Adipose tissue (tissue), 3 donors: ENCODE results near the gene TSPAN11. TPM values are rescaled to one million over a fixed set of nuclear protein-coding genes. Genes with fewer than 3 reads are reported as not detected.
"Not testable (repeated sequence)": the region's sequence is repeated elsewhere in the genome, so short reads cannot be mapped to it uniquely, and the experiment has no call there.

Source experiments
- H3K27ac ChIP-seq: one replicate; pipeline ENCODE4 v1.5.1; 2013; ENCODE audit warnings: low read depth, low read length
- WGBS, 3 donors: extraction: QIAGEN DNeasy Blood & Tissue Kit; methylation state at CpG; one replicate each; pipeline ENCODE4 v1.1.7; 2013; 5-methylcytosine and 5-hydroxymethylcytosine counted together
- polyA plus RNA-seq, 3 donors: library from polyadenylated mRNA; stranded (reverse); fragments of 200-250 nt; gene quantifications; one replicate each; pipeline ENCODE4 v1.2.3, GENCODE V29; 2013
- donor health status: healthy with polysubstance abuse.
- donor health status: Bipolar disorder and iron deficiency.
- donor health status: healthy.

Gene TSPAN11
- polyA plus RNA-seq, 3 donors: 0.10 to 1.8 (median 0.89) TPM

DNA sequence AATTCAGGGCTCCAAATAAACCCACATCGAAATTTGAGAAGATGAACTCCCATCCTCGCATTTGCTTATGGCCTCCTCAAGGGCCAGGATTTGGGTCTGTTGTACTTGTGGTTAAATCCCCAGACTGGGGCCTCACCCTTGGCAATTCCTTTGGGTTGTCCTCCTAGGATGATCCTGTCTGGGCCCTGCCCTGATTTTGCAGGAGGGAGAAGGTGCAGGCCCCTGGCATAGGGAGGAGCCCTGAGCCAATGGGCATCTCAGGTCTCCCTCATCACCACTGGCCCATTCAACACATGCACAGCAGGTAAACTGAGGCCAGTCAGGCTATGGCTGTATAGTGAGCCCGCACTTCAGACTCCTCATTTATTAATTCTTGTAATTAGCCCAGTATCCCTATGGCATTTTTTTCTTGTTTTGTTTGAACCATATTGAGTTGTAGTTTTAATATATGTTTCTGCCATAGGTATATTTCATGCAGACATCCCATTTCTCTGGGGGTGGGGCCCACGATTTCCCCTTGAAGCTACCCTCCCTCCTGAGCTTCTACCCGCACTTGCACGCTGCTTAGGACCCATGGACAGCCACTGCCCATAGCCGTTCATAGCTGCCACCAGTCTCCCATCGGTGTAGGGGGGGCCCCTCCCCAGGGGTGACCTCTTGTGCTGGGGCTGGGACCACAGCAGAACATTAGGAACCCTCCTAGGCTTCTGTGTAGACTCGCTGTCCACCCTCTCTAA is 80.0 kb downstream of the TSPAN11 start:
- no peak overlapping the region for H3K27ac ChIP-seq
- 86 to 93% (median 93%) methylated on average over 9 of the region's 9 CpGs for WGBS, 3 donors

DNA sequence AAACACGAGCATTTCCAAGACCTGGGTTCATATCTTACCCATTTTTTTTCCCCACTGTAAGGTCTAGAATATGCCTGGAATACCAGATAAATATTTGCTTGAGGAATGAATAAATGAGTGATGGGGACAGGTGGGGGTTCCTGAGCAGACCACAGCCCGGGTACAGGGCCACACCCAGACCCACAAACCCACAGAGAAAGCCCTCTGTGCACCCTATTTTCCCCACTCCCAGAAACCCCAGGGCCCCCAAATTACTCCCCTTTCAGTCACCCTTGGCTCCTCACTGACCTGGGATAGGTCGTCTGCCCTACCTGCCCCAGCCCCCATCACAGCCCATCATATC is 80.6 kb downstream of the TSPAN11 start:
- H3K27ac ChIP-seq: no peak overlapping the region
- 65 to 85% (median 81%) methylated on average over 3 of the region's 3 CpGs for WGBS, 3 donors

DNA sequence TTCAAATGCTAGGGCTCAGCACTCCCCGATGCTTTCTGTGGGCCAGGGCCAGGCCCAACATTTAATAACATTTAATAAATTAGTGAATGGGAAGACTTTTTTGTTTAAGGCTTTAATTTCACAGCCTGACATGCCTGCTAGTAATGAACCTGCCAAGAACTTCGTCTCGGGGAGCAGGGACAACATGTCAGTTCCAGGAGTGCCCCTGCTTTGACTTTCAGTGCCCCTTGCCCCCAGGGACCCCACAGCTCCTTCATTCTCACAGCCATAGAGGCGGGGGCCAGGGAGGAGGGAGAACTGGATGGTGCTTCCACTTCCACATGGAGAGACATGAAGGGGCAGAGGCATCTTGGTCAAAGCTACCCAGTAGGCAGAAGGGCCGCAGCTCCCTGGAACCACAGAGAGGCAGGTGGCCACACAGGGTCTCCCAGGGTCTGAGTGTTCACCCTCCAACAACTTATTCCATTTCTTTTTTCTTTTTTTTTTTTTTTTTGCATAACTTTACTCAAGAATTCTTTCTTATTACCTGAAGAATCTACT is 81.2 kb downstream of the TSPAN11 start:
- H3K27ac ChIP-seq: no peak overlapping the region
- WGBS, 3 donors: 80 to 90% (median 88%) methylated on average over 5 of the region's 5 CpGs

DNA sequence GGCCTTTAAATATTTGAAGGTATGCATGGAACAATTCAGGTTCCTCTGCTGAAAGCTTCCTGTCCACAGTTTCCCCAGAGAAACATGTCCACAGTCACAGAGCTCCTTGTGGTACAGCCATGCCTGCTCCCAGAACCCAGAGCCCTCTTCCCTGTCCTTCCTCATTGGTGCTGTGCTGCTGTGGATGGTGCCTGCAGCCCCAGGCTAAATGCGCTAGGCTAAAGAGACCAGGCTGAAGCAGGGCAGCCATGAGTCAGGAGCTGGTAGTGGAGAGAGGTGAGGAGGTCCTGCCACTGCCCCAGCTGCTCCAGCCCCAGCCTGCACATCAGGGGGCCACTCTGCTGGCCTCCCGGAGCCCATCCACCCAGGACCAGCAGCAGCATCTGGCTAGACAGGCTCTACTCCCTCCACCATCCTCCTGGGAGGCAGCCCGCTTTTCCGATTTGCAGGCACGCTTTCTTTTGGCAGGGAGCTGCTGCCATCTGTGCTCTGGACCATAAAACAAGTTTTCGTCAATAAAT is 81.8 kb downstream of the TSPAN11 start:
- no peak overlapping the region for H3K27ac ChIP-seq
- WGBS, 3 donors: 85 to 93% (median 90%) methylated on average over 6 of the region's 6 CpGs

DNA sequence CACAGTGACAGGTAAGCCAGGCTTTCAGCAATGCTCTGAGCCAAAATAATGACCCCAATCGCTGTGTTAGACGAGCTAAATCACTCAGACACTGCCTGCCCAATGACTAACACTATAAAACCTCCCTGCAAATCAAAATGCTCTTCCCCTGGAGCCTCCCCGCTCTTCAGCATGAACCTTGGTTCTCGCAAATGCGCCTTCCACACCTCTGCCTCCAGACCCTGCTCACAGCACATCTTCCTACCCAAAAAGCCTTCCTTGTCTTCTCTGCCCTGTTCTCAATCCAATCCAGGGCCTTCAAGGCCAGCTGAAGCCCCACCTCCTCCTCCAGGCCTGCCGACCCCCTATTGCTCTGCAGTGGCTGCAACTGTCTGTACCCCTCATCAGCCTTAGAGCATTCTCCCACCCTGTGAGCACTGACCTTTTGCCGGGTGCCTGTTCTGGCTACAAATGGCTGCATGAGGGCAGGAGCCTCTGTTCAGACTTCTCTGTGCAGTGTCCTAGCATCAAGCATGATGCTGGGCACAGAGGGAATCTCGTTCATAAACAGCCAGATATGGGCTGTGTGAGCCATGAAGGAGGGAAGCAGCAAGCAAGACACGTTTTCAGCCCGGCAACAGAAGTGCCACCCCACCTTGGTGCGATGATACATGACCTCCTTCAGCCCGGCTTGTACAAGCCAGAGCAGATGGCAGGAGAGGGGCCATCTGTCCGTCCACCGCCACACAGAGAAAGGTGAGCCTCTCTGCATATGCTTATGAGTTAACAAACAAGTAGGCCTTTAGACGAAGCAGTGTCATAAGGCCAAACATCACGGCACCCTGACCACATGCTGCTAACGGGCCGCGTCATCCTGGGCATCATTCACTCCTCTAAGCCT is 82.7 kb downstream of the TSPAN11 start:
- 78 to 87% (median 81%) methylated on average over 19 of the region's 19 CpGs for WGBS, 3 donors

DNA sequence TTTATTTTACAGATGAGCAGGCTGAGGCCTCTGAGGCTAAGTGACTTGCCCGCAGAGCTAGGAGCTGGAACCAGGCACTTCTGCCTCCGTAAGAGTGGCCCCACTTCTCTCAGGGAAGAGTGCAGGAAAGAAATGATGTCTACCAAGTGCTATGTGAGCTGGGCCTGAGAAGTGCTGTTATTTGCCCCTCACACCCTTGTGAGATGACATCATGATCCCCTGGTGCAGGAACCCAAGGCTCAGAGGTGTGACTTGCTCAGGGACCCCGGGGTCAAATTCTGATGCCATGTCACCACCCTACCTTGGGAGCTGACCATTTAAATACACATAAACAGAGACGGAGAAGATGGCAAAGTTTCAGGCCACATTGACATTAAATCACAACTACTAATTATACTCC is 83.4 kb downstream of the TSPAN11 start:
- WGBS, 3 donors: 84 to 91% (median 91%) methylated on average over 4 of the region's 4 CpGs

More for the DNA sequence above, 82.7 kb downstream of the TSPAN11 start:
- no peak overlapping the region for H3K27ac ChIP-seq

DNA sequence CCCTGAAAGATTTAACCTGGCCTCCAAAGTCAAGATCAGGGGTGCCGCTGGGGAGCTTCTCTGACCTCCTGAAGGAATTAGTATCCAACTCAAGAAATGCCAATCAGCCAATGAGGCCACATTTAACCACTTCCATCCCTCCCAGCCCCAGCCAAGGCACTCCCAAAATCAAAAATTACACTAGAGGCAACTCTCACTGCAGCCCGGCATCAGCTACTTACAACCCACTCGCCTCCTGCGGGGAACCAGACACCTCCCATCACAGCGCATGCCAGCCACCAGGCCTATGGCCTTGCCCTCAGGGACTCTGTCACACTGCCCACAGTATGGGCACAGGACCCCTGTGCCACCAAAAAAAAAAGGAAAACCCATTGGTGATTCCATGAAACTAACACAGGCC is 84.8 kb downstream of the TSPAN11 start:
- no peak overlapping the region for H3K27ac ChIP-seq
- WGBS, 3 donors: 78 to 96% (median 91%) methylated on average over 5 of the region's 5 CpGs

More for the DNA sequence above, 83.4 kb downstream of the TSPAN11 start:
- no peak overlapping the region for H3K27ac ChIP-seq

DNA sequence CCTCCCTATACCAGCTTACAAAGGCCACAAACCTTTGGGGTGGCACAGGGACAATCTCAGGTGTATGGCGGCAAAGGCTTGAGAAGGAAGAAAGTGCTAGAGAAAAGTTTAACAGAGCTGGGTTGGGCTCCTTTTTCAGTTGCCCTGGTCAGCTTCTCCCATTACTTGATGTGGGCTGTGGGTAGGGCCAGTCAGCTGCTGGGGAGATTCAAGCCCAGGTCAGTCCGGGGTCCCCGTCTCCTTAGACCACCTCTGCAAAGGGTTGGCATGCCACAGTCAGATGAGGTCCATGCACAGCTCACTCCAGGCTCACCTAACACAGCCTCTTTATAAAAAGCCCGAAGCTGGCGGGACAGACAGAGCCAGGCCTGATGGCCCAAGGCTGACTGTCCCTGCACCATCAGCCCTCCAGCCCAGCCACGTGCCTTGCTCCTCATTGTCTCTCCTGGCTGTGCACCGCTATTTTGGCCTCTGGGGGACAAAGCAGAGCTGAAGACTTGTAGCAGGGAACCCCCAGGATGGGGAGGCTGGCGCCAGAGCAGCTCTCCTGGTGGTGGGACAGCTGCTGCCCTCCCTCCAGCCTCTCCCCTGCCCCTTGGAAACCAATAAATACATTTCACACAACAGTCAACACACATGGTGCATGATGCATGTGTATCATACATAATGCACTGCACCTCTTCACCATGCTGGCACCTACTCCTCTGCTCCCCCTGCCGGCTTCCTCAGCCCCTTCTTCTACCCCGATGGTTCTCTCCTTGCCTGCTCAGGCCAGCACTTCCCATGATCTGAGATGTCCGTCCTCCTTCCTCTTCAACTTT is 85.4 kb downstream of the TSPAN11 start:
- WGBS, 3 donors: 85 to 86% (median 85%) methylated on average over 10 to 11 of the region's 11 CpGs
- no peak overlapping the region for H3K27ac ChIP-seq

DNA sequence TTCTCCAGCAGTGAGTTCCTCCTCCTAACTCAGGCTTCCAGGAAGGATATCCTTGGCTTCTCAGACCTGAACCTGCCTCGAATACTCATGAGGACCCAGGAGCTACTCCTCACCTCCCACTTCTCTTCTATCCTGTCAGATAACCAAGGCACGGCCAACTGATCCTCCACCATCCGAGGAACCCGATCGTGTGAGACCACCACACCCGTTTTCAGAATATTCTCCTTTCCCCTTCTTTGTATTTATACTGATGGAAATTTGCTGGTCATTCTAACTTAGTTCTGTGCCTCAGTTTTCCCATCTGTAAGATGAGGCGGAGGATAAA is 86.0 kb downstream of the TSPAN11 start:
- not testable (repeated sequence) for H3K27ac ChIP-seq
- WGBS, 3 donors: 85 to 89% (median 87%) methylated on average over 7 of the region's 7 CpGs

DNA sequence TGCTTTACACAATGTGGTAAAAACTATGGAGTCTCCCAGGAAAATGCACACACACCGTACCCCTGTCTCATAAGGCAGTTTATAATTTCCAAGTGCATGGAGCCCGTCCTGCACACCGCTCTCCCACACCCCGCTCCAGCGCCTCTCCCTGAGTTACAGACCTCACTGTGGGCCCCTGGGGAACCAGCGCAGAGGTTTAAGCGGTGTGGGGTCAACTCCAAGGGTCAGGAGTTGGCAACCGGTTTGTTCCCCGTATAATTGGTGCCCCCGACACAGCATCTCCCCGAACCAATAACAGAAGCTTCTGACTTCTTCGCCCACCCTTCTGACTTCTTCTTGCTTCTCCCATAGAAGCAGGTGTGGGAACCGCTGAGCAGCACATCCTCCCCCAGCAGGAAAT is 88.7 kb downstream of the TSPAN11 start:
- 88 to 91% (median 89%) methylated on average over 13 of the region's 13 CpGs for WGBS, 3 donors
- no peak overlapping the region for H3K27ac ChIP-seq

DNA sequence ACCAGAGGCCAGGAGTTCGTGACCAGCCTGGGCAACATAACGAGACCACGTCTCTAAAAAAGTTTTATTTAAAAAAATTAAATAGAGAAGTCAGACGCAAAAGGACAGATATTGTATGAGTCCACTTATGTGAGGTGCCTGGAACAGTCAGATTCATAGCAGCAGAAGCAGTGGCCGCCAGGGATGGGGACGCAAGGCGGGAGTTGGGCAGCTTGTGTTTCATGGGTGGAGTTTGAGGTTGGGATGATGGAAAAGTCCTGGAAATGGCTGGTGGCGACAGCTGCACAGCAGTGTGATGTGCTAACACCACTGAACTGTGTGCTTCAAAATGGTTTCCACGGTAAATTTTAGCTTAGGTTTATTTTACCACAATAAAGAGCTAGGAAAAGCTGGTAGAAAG is 89.5 kb downstream of the TSPAN11 start:
- no peak overlapping the region for H3K27ac ChIP-seq
- WGBS, 3 donors: 88 to 91% (median 90%) methylated on average over 9 of the region's 9 CpGs

DNA sequence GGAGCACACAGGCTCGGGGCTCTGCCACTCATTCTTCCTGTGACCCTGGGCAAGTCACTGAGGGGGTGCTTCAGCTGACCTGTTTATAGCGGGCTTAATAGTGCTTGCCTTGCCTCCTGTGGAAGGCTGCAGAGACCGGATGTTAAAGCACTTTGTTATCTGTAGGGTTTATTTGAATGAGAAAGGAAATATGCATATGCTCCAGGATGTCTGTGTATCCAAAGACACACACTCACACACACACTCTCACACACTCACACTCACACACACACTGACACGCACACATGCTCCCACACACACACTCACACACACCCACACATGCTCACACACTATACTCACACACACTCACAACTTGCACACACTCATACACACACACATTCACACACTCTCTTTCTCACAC is 91.0 kb downstream of the TSPAN11 start:
- H3K27ac ChIP-seq: no peak overlapping the region

DNA sequence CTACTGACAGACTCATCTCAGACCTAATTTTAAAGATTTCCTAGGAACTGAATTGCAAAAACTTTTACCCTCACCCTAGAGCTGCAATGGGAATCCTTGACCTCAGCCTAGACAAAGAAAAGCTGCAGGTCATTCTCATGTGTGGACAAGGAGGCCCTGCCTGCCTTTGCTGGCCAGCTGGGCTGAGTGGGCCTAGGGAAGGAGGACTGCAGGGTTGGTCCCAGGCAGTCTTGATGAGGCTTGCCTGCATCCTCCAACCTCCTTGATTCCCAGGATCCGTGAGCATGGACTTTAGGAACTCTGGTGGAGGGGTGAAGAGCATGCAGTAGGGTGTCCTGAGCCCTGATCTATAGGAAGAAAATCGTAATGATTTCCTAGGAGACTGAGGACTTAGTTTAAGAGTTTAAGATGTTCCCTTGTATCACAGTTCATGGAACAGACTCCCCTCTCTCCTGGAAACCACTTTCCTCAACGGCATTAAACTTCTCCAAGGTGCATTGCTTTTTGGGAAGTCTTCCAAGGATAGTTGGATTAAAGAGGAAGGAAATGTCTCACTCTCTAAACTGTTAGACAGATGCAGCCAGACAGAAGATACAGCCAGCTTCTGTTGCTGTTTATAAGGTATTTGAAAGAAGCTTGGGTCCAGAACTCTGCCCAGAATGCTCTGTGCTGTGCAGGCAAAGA is 91.7 kb downstream of the TSPAN11 start:
- 70 to 73% (median 71%) methylated on average over 3 of the region's 3 CpGs for WGBS, 3 donors

More for the DNA sequence above, 91.0 kb downstream of the TSPAN11 start:
- WGBS, 3 donors: 71 to 78% (median 73%) methylated on average over 4 of the region's 4 CpGs

DNA sequence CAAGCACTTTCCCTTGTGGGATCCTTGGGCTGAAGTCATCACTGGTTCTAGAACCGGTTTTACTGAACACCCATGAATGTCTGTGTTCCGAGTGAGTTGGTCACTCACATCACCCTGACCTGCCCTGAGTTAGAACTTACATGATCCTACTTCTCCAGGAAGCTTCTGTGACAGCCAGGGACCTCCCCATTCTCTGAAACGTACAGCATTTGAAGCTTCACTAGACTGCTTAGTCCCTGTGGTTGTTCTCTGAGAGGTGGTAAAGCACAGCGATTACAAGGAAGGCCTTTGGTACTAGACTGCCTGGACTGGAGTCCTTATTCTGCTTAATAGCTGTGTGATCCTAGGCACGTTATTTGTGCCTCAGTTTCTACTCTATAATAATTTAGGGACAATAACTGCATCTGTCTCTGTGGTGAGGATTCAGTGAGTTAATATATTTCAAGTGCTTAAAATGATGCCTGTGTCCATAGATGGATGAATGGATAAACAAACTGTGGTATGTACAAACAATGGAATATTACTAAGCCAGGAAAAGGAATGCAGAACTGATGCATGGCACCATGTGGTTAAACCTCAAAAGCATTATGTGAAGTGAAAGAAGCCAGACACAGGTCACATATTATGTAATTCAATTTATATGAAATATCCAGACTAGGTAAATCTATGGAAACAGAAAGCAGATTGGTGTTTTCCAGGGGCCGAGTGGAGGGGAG is 92.4 kb downstream of the TSPAN11 start:
- no peak overlapping the region for H3K27ac ChIP-seq
- WGBS, 3 donors: 84 to 88% (median 86%) methylated on average over 6 of the region's 6 CpGs

More for the DNA sequence above, 91.7 kb downstream of the TSPAN11 start:
- no peak overlapping the region for H3K27ac ChIP-seq

DNA sequence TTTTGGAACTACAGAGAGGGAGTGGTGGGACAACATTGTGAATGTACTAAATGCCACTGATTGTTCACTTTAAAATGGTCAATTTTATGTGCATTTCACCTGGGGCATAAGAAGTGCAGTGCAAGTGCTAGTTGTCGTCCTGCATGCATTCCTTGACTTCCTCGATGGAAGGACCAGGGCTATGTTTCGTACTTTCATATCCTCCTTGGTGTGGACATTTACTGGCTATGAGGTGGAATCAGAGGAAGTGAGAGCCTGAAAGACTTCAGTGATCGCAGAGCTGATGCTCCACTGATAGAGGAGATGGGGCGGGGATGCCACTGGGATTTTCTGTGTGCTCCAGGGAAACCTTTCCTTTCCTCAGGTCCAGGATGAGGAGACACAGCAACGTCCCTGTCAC is 93.0 kb downstream of the TSPAN11 start:
- no peak overlapping the region for H3K27ac ChIP-seq
- WGBS, 3 donors: 87 to 90% (median 88%) methylated on average over 6 of the region's 6 CpGs

DNA sequence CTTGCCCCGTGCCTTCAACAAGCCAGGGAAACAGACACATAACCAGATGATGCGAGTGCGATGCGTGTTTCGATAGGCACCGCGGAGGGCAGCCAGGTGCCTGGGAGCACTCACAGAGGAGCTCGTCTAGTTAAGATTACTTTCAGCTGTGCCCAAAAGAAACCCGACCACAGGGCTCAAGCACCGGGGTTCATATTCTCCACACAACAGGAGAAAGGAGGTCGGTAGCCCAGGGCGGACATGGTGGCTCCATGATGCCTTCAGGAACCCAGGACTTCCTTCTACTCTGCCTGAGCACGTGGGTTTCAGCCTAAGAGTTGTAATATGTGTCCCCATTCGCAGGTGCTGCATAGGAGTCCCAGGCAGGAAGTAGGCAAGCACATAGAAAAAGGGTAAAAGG is 93.4 kb downstream of the TSPAN11 start:
- 80 to 85% (median 81%) methylated on average over 14 of the region's 14 CpGs for WGBS, 3 donors
- H3K27ac ChIP-seq: no peak overlapping the region

DNA sequence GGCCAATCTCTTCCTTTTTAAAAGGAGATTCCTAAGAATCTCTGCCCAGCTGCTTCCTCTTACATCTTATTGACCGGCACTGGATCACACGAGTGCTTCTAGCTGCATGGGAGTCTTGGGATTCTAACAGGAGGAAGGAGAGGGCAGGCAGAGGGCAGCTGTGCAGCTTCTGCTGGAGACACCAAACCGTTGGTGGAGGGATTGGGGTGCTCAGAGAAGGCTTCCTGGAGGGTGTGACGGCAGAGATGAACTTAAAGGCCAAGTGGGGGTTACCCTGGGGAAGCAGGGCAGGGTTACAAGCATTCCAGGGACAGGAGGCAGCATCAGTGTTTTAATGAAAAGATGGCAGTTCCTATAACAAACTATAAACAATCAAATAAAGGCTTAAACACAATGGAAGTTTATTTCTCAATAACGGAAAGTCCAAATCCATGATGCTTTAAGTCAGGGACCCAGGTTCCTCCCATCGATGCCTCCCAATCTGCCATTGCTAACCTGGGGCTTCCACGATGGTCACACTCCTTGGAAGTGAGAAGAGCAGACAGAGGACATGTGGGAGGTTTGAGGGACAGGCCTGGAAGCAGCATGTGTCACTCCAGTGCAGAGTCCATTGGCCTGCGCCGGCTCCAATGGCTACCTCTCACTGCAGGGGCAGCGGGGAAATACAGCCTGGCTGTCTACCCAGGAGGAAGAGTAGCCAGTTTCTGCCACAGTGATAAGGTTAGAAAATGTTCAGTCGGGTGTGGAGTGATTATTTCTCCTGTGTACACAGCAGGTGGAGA is 94.0 kb downstream of the TSPAN11 start:
- WGBS, 3 donors: 81 to 86% (median 84%) methylated on average over 11 of the region's 11 CpGs
- no peak overlapping the region for H3K27ac ChIP-seq
